HEK293 (cell line): ENCODE results near the gene ADAM19.

Experiments used
- CTCF ChIA-PET: fragments of 350-600 bp; formaldehyde crosslinking; extraction: SDS; loops from one replicate; lab custom pipeline; 2021; ENCODE audit warnings: antibody characterized with exemption; lab: Yijun Ruan, JAX
- POLR2A ChIA-PET: fragments of 300-600 bp; formaldehyde crosslinking; extraction: SDS; loops from one replicate; lab custom pipeline; 2020; ENCODE audit warnings: antibody characterized with exemption, inconsistent platforms; lab: Yijun Ruan, JAX
- H3K27ac ChIP-seq: fragments of 200-500 bp; sonication (Bioruptor generic); 2 replicates; pipeline ENCODE4 v1.5.1; 2014; ENCODE audit warnings: low read depth, low read length, control low read depth, inconsistent platforms; ENCODE audit errors: extremely low read depth
- H3K36me3 ChIP-seq, 2 experiments: fragments of 200-500 bp in 1 of 2; sonication (Bioruptor generic) in 1 of 2; 1 replicate in 1 of 2; 2 replicates in 1 of 2; pipeline ENCODE4 v1.5.1; 2014 to 2017; ENCODE audit warnings: inconsistent platforms in 2 of 2, low read length in 2 of 2; ENCODE audit not compliant: control insufficient read depth in 2 of 2, insufficient read depth in 1 of 2
- H3K4me1 ChIP-seq: fragments of 200-500 bp; sonication (Bioruptor generic); 2 replicates; pipeline ENCODE4 v1.5.1; 2014; ENCODE audit warnings: mild to moderate bottlenecking, low read length, inconsistent platforms; ENCODE audit not compliant: control insufficient read depth, insufficient read depth
- H3K4me3 ChIP-seq: 2 replicates; pipeline ENCODE4 v1.5.1; 2011; ENCODE audit warnings: low read depth, mild to moderate bottlenecking, control low read depth, low read length, moderate library complexity
- H3K9me3 ChIP-seq: fragments of 200-500 bp; sonication (Bioruptor generic); 2 replicates; pipeline ENCODE4 v1.5.1; 2014; ENCODE audit warnings: low read depth, low read length, inconsistent platforms; ENCODE audit not compliant: control insufficient read depth, insufficient read depth
- GFI1B ChIP-seq: fragments of 450-650 bp; formaldehyde crosslinking; IDR thresholded peaks from 2 replicates; pipeline ENCODE4 v1.5.1; 2016; ENCODE audit warnings: missing biosample characterization, missing genetic modification characterization
- SALL2 ChIP-seq: fragments of 450-650 bp; formaldehyde crosslinking; IDR thresholded peaks from 2 replicates; pipeline ENCODE4 v1.5.0; 2017; ENCODE audit warnings: missing biosample characterization, mild to moderate bottlenecking, missing genetic modification characterization, borderline replicate concordance
- YY2 ChIP-seq: fragments of 450-650 bp; formaldehyde crosslinking; IDR thresholded peaks from 2 replicates; pipeline ENCODE4 v1.5.1; 2016; ENCODE audit warnings: missing biosample characterization, missing genetic modification characterization
- ZNF155 ChIP-seq: fragments of 450-650 bp; formaldehyde crosslinking; IDR thresholded peaks from 2 replicates; pipeline ENCODE4 v1.5.1; 2016; ENCODE audit warnings: missing biosample characterization, missing genetic modification characterization
- ZNF19 ChIP-seq: fragments of 450-650 bp; formaldehyde crosslinking; IDR thresholded peaks from 2 replicates; pipeline ENCODE4; 2016; ENCODE audit warnings: missing biosample characterization, missing genetic modification characterization, low read depth
- ZNF354C ChIP-seq: fragments of 450-650 bp; formaldehyde crosslinking; IDR thresholded peaks from 2 replicates; pipeline ENCODE4 v1.5.1; 2016; ENCODE audit warnings: missing biosample characterization, missing genetic modification characterization, low read depth, borderline replicate concordance
- ZNF404 ChIP-seq: fragments of 450-650 bp; formaldehyde crosslinking; IDR thresholded peaks from 2 replicates; pipeline ENCODE4 v1.5.1; 2017; ENCODE audit warnings: missing biosample characterization, missing genetic modification characterization
- ZNF544 ChIP-seq: fragments of 450-650 bp; formaldehyde crosslinking; IDR thresholded peaks from 2 replicates; pipeline ENCODE4 v1.5.0; 2017; ENCODE audit warnings: missing biosample characterization, missing genetic modification characterization
- ZNF561 ChIP-seq: fragments of 450-650 bp; IDR thresholded peaks from 2 replicates; pipeline ENCODE4 v1.5.1; 2018; ENCODE audit warnings: missing biosample characterization, missing genetic modification characterization, borderline replicate concordance
- ZNF624 ChIP-seq: fragments of 450-650 bp; formaldehyde crosslinking; IDR thresholded peaks from 2 replicates; pipeline ENCODE4 v1.5.1; 2017; ENCODE audit warnings: missing biosample characterization, missing genetic modification characterization
- ZNF704 ChIP-seq: fragments of 450-650 bp; formaldehyde crosslinking; IDR thresholded peaks from 2 replicates; pipeline ENCODE4 v1.5.1; 2016; ENCODE audit warnings: missing biosample characterization, missing genetic modification characterization
- ZNF776 ChIP-seq: fragments of 450-650 bp; formaldehyde crosslinking; IDR thresholded peaks from 2 replicates; pipeline ENCODE4 v1.5.0; 2017; ENCODE audit warnings: missing biosample characterization, missing genetic modification characterization, borderline replicate concordance
- ZNF785 ChIP-seq: fragments of 450-650 bp; formaldehyde crosslinking; IDR thresholded peaks from 2 replicates; pipeline ENCODE4 v1.5.1; 2016; ENCODE audit warnings: missing biosample characterization, missing genetic modification characterization
- ZSCAN23 ChIP-seq: fragments of 450-650 bp; formaldehyde crosslinking; IDR thresholded peaks from 2 replicates; pipeline ENCODE4 v1.5.1; 2016; ENCODE audit warnings: missing biosample characterization, missing genetic modification characterization
- TF ChIP-seq, protein P1 (sequence below): fragments of 450-650 bp; formaldehyde crosslinking; IDR thresholded peaks from 2 replicates; pipeline ENCODE4 v1.5.1; 2017; ENCODE audit warnings: missing biosample characterization, mild to moderate bottlenecking, missing genetic modification characterization, moderate library complexity
- TF ChIP-seq, protein P2 (sequence below): fragments of 450-650 bp; formaldehyde crosslinking; IDR thresholded peaks from 2 replicates; pipeline ENCODE4 v1.5.1; 2017; ENCODE audit warnings: missing biosample characterization, missing genetic modification characterization
- TF ChIP-seq, protein P3 (sequence below): fragments of 450-650 bp; formaldehyde crosslinking; IDR thresholded peaks from 2 replicates; pipeline ENCODE4 v1.5.1; 2016; ENCODE audit warnings: missing biosample characterization, missing genetic modification characterization

The ADAM19 gene

DNA sequence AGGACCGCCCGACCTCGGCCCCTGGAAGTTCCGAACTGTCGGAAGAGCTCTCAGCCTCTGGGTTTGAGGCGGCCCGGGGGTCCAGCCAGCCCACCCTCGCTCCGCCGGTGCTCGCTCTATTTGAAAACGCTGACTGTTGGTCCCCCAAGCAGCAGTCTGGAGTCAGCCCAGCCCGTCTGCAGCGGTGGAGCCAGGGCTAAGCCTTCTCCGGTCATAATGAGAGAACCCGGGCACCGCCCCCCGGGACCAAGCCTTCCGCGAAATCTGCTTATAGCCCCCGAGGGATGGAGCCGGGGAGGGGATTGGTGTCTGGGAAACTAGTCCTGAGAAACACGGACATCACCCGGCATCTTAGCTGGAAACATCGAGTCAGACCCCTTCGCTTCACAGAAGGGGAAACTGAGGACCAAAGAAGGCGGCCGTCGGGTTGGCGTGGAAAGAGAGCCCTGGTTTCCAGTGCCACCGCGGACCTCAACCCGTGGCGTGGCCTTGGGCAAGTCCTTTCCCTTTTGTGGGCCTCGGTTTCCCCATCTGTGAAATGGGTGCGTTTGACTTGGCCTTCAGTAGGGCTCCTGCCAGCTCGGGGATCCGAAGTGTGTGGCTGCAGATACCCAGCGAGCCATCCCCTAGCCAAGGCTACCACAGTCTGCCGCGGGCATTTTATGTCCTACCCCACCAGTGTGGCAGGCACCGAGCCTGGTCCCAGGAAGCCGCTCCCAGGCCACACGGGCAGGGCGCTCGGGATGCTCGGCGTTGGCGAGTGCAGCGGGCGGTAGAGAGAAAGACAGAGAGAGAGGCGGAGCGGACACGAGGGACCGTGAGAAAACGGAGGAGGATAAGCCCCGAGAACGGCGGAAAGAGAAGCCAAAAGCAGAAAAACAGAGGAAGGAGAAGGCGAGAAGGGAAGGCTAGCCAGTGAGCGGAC, 857 bp downstream of the ADAM19 start (continued):
- no peak for TF ChIP-seq SALL2 (tag by site-specific recombination)

DNA sequence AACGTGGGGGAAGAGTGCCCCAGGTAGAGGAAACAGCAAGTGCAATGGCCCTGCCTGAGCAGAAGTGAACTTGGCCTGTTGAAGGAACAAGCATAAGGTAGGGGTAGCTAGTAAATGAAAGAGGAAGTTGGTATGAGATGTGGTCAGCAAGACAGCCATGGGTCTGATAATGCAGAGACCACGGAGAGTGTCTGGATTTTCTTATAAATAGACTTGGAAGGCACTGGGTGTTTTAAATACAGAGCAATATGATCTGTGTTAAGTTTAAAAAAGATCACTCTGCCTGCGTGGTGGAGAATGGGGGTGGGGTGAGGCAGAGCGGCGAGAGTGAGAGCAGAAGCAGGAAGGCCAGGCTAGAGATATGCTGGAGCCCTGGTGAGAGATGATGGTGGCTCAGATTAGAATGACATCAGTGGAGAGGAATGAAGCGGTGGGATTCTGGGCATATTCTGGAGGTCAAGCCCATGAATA, 4.2 kb downstream of the ADAM19 start:
- Histone ChIP-seq H3K9me3 (no peaks in the 10 kb centered on the region), H3K36me3 (no peaks in the 10 kb centered on the region), H3K4me3 (no peak overlapping the region)
- TF ChIP-seq, protein P1, sequence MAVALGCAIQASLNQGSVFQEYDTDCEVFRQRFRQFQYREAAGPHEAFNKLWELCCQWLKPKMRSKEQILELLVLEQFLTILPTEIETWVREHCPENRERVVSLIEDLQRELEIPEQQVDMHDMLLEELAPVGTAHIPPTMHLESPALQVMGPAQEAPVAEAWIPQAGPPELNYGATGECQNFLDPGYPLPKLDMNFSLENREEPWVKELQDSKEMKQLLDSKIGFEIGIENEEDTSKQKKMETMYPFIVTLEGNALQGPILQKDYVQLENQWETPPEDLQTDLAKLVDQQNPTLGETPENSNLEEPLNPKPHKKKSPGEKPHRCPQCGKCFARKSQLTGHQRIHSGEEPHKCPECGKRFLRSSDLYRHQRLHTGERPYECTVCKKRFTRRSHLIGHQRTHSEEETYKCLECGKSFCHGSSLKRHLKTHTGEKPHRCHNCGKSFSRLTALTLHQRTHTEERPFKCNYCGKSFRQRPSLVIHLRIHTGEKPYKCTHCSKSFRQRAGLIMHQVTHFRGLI, result no peak
- TF ChIP-seq, protein P2, sequence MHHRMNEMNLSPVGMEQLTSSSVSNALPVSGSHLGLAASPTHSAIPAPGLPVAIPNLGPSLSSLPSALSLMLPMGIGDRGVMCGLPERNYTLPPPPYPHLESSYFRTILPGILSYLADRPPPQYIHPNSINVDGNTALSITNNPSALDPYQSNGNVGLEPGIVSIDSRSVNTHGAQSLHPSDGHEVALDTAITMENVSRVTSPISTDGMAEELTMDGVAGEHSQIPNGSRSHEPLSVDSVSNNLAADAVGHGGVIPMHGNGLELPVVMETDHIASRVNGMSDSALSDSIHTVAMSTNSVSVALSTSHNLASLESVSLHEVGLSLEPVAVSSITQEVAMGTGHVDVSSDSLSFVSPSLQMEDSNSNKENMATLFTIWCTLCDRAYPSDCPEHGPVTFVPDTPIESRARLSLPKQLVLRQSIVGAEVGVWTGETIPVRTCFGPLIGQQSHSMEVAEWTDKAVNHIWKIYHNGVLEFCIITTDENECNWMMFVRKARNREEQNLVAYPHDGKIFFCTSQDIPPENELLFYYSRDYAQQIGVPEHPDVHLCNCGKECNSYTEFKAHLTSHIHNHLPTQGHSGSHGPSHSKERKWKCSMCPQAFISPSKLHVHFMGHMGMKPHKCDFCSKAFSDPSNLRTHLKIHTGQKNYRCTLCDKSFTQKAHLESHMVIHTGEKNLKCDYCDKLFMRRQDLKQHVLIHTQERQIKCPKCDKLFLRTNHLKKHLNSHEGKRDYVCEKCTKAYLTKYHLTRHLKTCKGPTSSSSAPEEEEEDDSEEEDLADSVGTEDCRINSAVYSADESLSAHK (tag by site-specific recombination), result no peak
- no peak for TF ChIP-seq ZNF776 (tag by site-specific recombination)
- no peak for TF ChIP-seq ZNF19 (tag by site-specific recombination)
- TF ChIP-seq, protein P3, sequence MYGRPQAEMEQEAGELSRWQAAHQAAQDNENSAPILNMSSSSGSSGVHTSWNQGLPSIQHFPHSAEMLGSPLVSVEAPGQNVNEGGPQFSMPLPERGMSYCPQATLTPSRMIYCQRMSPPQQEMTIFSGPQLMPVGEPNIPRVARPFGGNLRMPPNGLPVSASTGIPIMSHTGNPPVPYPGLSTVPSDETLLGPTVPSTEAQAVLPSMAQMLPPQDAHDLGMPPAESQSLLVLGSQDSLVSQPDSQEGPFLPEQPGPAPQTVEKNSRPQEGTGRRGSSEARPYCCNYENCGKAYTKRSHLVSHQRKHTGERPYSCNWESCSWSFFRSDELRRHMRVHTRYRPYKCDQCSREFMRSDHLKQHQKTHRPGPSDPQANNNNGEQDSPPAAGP (tag by site-specific recombination), result no peak
- no peak for TF ChIP-seq GFI1B (tag by site-specific recombination)
- TF ChIP-seq ZNF155 (tag by site-specific recombination), result no peak
- TF ChIP-seq ZNF785 (tag by site-specific recombination), result no peak
- no peak for TF ChIP-seq ZNF404
- TF ChIP-seq YY2 (tag by site-specific recombination), result no peak
- TF ChIP-seq ZNF624 (tag by site-specific recombination), result no peak
- no peak for TF ChIP-seq ZSCAN23 (tag by site-specific recombination)
- no peak for TF ChIP-seq ZNF561 (tag by site-specific recombination)
- TF ChIP-seq ZNF354C (tag by site-specific recombination), result no peak
- no peak for TF ChIP-seq ZNF704 (tag by site-specific recombination)
- TF ChIP-seq ZNF544 (tag by site-specific recombination), result no peak
- TF ChIP-seq, all 188 proteins: peak for 0
- CTCF ChIA-PET, result no interaction called here
- no peaks in the 10 kb centered on the region; the same call in 1 of the 2 replicates for H3K4me1 ChIP-seq
- no peak overlapping the region for H3K27ac ChIP-seq
- POLR2A ChIA-PET, result no interaction called here
